Body of pancreas (tissue), 4 donors: ENCODE measurements around the gene PAPOLB.

Experiments used
- CTCF ChIP-seq, 7 experiments: fragments of 450-650 bp in 4 of 7; fragments of 200-600 bp in 3 of 7; sonication (generic) in 3 of 7; IDR thresholded peaks; one replicate each; pipeline ENCODE4 v1.5.1; 2016 to 2019; ENCODE audit warnings: antibody characterized with exemption in 7 of 7
- POLR2A ChIP-seq, 3 donors: fragments of 450-650 bp; IDR thresholded peaks; one replicate each; pipeline ENCODE4 v1.6.1; 2016; ENCODE audit warnings: antibody characterized with exemption in 3 of 3, mild to moderate bottlenecking in 2 of 3

GRCh38 chr7:4820967-4821471, 40.8 kb downstream of the PAPOLB start:
- no peak for TF ChIP-seq CTCF (IDR thresholded peaks at IDR 0.05)
- TF ChIP-seq POLR2A (IDR thresholded peaks at IDR 0.05) = no peak
